KMS-11 (cell line): ENCODE results near the gene ZNF789.
"Not testable (repeated sequence)": the region's sequence is repeated elsewhere in the genome, so short reads cannot be mapped to it uniquely, and the experiment has no call there.

Experiments
- H2AFZ ChIP-seq: fragments of 200-600 bp; sonication (generic); 2 replicates; pipeline ENCODE4 v1.6.1; 2016; ENCODE audit warnings: antibody characterized with exemption, mixed run types, low read depth
- H3K27ac ChIP-seq: fragments of 200-600 bp; sonication (generic); 2 replicates; pipeline ENCODE4 v1.6.1; 2016; ENCODE audit warnings: mild to moderate bottlenecking, mixed run types
- H3K27me3 ChIP-seq: fragments of 200-600 bp; sonication (generic); 2 replicates; pipeline ENCODE4 v1.6.1; 2017; ENCODE audit warnings: mild to moderate bottlenecking, low read depth, mixed run types, moderate library complexity; ENCODE audit not compliant: insufficient read depth
- H3K36me3 ChIP-seq: fragments of 200-600 bp; sonication (generic); 2 replicates; pipeline ENCODE4 v1.6.1; 2017; ENCODE audit warnings: mild to moderate bottlenecking, mixed run types; ENCODE audit not compliant: insufficient read depth
- H3K4me1 ChIP-seq: fragments of 200-600 bp; sonication (generic); 2 replicates; pipeline ENCODE4 v1.6.1; 2016; ENCODE audit warnings: mild to moderate bottlenecking, low read depth, mixed run types; ENCODE audit not compliant: poor library complexity, severe bottlenecking
- H3K4me2 ChIP-seq: fragments of 200-600 bp; sonication (generic); 2 replicates; pipeline ENCODE4 v1.7.0; 2016; ENCODE audit warnings: mild to moderate bottlenecking, mixed run types
- H3K4me3 ChIP-seq: fragments of 200-600 bp; sonication (generic); IDR thresholded peaks from 2 replicates; pipeline ENCODE4 v1.6.1; 2017; ENCODE audit warnings: low read depth, low read length, mixed read lengths; ENCODE audit not compliant: insufficient read depth
- H3K79me2 ChIP-seq: fragments of 200-600 bp; sonication (generic); 2 replicates; pipeline ENCODE4 v1.6.1; 2016; ENCODE audit warnings: low read depth, mixed run types; ENCODE audit not compliant: insufficient read depth
- H3K9ac ChIP-seq: fragments of 200-600 bp; sonication (generic); 2 replicates; pipeline ENCODE4 v1.6.1; 2016; ENCODE audit warnings: mild to moderate bottlenecking, mixed run types
- H4K20me1 ChIP-seq: fragments of 200-600 bp; sonication (generic); 2 replicates; pipeline ENCODE4 v1.6.1; 2016; ENCODE audit warnings: mild to moderate bottlenecking, mixed run types; ENCODE audit not compliant: insufficient read depth
- TF ChIP-seq, protein P1 (sequence below): fragments of 200-600 bp; sonication (generic); conservative IDR thresholded peaks from 2 replicates; pipeline ENCODE4 v1.6.1; 2017; ENCODE audit warnings: low read depth, mild to moderate bottlenecking, antibody characterized with exemption, low read length, moderate library complexity, mixed read lengths

ZNF789 gene

DNA sequence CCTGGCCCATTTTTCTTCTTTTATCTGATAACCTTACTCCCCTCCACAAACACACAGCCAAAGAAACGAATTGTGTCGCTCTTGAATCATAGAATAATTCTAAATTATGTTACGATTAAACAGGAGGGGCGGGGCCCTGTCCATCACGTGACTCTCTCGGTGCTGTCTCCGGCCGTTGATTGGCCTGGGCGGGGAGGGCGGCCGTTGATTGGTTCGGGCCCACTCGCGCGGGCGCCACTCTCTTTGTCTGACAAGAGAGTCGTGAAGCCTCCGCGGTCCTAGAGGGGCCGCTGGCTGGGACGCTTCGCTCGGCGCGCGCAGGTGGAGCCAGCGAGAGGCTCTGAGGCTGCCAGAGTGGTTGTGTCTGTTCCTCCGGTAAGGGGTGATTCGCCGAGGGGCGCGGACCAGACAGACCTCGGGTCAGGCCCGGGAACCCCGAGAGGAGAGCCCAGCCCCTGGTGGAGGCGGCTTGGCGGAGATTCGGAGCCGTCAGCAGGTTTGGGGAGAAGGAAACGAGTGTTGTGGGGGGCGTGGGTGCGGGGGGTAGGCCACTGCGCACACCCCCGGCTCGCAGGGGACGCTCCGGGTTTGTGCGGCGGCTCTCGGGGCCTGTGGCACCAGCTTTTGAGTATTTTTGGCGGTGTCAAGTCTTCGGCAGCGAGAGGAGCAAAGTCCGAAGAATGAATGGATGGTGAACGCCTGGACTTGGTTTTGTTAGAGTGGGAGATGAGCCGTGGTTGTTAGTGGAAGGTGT is at the start of gene ZNF789:
Gene ZNF789, plus strand, starts transcription at position 330 of the 754 bp plus-strand sequence. CDS start 3,567 bp downstream, outside the sequence.
- no peak within 1 kb of the TSS for H3K4me3 ChIP-seq
- peak within 1 kb of the TSS; percentile 63; the same call in 1 of the 2 replicates for H3K9ac ChIP-seq
- H3K4me2 ChIP-seq: peak within 1 kb of the TSS; percentile 58
- peak within 1 kb of the TSS; percentile 83 for H2AFZ ChIP-seq
- peaks cover 42% of the 10 kb centered on the region; the same call in 1 of the 2 replicates for H3K79me2 ChIP-seq
- TF ChIP-seq, protein P1, sequence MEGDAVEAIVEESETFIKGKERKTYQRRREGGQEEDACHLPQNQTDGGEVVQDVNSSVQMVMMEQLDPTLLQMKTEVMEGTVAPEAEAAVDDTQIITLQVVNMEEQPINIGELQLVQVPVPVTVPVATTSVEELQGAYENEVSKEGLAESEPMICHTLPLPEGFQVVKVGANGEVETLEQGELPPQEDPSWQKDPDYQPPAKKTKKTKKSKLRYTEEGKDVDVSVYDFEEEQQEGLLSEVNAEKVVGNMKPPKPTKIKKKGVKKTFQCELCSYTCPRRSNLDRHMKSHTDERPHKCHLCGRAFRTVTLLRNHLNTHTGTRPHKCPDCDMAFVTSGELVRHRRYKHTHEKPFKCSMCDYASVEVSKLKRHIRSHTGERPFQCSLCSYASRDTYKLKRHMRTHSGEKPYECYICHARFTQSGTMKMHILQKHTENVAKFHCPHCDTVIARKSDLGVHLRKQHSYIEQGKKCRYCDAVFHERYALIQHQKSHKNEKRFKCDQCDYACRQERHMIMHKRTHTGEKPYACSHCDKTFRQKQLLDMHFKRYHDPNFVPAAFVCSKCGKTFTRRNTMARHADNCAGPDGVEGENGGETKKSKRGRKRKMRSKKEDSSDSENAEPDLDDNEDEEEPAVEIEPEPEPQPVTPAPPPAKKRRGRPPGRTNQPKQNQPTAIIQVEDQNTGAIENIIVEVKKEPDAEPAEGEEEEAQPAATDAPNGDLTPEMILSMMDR: 0 out of 2 replicates have a peak, but pooled peaks have one; percentile 14
- no peaks in the 10 kb centered on the region for H3K27me3 ChIP-seq
- no peaks in the 10 kb centered on the region for H4K20me1 ChIP-seq
- peaks cover 11% of the 10 kb centered on the region for H3K4me1 ChIP-seq
- H3K27ac ChIP-seq: peak within 1 kb of the TSS; percentile 70
- no peaks in the 10 kb centered on the region; the same call in 1 of the 2 replicates for H3K36me3 ChIP-seq

DNA sequence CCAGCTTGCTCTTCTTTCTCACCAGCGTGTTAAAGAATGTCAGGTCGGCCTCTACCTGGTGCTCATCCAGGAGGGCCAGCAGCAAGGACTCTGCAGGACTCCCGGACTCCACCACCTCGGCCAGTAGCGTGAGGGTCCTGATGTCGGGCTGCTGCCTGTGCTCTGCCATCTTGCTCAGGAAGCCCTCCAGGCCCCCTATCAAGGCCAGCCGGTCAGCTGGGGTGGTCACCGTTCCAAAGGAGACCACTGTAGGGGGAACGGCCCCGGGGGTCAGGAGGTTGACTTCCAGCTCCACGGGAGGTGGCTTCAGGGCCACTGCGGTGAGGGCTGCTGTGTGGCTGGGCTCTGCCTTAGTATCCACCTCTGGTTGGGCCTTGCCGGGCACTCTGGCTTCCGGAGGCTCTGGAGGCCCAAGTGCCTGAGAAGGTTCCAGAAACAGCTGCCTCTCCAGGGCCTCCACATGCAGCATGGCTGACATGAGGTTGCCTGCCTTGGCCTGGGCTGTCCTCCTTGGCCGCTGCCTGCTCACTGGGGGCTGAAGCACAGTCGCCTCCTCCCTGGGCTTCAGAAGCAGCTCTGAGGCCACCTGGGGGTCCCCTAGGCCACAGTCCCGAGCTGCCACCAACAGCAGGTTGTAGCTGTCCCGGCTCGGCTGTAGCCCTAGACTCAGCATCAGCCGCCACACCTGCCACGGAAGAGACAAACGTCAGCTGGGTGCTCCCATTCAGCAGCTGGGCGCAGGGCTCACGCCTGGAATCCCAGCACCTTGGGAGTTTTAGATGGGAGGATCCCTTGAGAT is 47.6 kb upstream of the ZNF789 start:
- Histone ChIP-seq H3K4me3 (no peak overlapping the region), H3K36me3 (peaks cover 9% of the 10 kb centered on the region; the same call in 1 of the 2 replicates), H3K4me2 (no peak overlapping the region), H3K27me3 (no peaks in the 10 kb centered on the region), H2AFZ (no peak overlapping the region), H3K9ac (no peak overlapping the region), H3K4me1 (no peaks in the 10 kb centered on the region), H3K79me2 (no peaks in the 10 kb centered on the region), H4K20me1 (no peaks in the 10 kb centered on the region), H3K27ac (no peak overlapping the region)
- TF ChIP-seq, protein P1: no peak

DNA sequence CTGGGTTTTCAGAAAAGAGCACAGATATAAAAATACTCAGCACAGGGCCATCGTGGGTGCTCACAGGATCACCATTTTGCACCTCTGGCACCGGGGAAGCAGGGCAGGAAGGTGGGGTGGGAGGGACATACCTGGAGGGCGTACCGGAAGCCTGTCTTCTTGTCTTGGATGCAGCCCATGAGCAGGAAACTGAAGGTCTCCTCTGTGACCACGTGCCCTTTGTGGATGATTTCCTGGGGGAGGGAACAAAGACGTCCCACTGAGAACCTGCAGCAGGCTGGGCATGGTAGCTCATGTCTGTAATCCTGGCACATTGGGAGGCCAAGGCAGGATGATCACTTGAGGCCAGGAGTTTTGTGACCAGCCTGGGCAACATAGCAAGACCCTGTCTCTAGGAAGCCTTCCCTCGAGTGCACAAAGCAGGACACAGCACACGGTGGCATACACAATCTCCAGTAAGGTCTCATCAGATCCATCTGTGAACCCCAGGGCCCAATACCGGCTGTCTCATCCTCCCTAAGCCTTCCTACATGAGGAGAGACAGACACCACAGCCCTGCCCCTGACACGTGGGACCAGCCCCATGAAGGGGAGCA is 43.6 kb upstream of the ZNF789 start:
- Histone ChIP-seq H3K4me1 (no peaks in the 10 kb centered on the region), H4K20me1 (no peaks in the 10 kb centered on the region), H3K9ac (no peak overlapping the region), H3K4me3 (no peak overlapping the region), H3K79me2 (no peaks in the 10 kb centered on the region), H3K4me2 (no peak overlapping the region), H3K27me3 (no peaks in the 10 kb centered on the region), H3K36me3 (peaks cover 7% of the 10 kb centered on the region; the same call in 1 of the 2 replicates), H3K27ac (no peak overlapping the region), H2AFZ (no peak overlapping the region)
- TF ChIP-seq, protein P1: no peak

DNA sequence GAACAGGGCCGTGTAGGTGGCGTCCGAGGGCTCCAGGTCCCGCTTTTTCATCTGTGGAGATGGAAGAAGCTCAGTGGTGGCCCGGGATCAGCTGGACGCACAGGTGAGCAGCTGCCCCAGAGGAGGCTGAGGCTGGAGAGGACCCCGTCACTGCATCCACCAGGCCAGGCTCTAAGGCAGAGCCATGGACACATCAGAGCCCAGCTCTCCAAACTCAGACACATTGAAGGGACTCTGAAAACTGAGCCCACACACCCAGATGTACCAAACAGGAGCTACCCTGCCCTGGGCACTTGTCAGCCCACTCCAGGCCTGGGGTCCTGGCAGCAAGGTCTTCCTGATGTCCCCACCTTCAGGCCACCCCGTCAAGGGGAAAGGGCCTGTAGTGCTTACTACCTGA is 42.9 kb upstream of the ZNF789 start:
- H3K4me3 ChIP-seq: no peak overlapping the region
- TF ChIP-seq, protein P1: no peak
- H2AFZ ChIP-seq: no peak overlapping the region
- no peak overlapping the region for H3K4me2 ChIP-seq
- no peaks in the 10 kb centered on the region for H3K79me2 ChIP-seq
- peaks cover 3% of the 10 kb centered on the region; the same call in 1 of the 2 replicates for H3K36me3 ChIP-seq
- no peaks in the 10 kb centered on the region for H3K4me1 ChIP-seq
- H3K27me3 ChIP-seq: no peaks in the 10 kb centered on the region
- no peaks in the 10 kb centered on the region for H4K20me1 ChIP-seq
- H3K9ac ChIP-seq: no peak overlapping the region
- no peak overlapping the region for H3K27ac ChIP-seq

DNA sequence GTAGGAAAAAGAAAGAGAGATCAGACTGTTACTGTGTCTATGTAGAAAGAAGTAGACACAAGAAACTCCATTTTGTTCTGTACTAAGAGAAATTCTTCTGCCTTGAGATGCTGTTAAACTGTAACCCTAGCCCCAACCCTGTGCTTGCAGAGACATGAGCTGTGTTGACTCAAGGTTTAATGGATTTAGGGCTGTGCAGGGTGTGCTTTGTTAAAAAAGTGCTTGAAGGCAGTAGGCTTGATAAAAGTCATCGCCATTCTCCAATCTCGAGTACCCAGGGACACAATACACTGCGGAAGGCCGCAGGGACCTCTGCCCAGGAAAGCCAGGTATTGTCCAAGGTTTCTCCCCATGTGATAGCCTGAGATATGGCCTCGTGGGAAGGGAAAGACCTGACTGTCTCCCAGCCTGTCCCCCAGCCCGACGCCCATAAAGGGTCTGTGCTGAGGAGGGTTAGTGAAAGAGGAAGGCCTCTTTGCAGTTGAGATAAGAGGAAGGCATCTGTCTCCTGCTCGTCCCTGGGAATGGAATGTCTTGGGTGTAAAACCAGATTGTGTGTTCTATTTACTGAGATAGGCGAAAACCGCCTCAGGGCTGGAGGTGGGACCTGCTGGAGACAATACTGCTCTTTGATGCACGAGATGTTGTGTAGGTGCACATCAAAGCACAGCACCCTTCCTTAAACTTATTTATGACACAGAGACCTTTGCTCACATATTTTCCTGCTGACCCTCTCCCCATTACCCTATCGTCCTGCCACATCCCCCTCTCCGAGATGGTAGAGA is 40.7 kb upstream of the ZNF789 start:
- H3K27ac ChIP-seq, H3K27me3 ChIP-seq, H4K20me1 ChIP-seq, H3K4me2 ChIP-seq, H3K9ac ChIP-seq, H3K4me1 ChIP-seq, H3K36me3 ChIP-seq, H2AFZ ChIP-seq, H3K4me3 ChIP-seq: not testable (repeated sequence)
- peaks cover 18% of the 10 kb centered on the region for H3K79me2 ChIP-seq
